Measurements from ENCODE around the gene OSER1. TPM values are rescaled to one million over a fixed set of nuclear protein-coding genes. Genes with fewer than 3 reads are reported as not detected.

The OSER1 gene
- total RNA-seq, 1 donor from 2014 or later: 24.4 TPM

DNA sequence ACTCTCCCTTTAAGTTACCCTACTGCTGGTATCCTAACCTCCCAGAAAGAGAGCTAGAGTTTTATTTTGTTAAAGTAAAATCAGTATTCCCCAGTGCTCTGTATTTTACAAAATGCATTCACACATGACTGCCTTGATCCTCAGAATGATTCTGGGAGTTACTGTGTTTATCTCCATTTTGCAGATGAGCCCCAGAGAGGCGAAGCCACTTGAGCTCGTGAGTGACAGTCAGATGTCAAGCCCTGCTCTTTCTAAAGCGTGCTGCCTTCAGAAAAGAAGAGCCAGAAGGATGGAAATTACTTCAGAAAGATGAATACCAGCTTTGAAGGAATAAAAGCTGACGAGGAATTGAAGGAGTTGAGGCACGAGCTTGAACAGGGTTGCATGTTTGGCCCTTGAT, 14.1 kb upstream of the OSER1 start:
- no peak for DNase-seq (ENCODE audit: low spot score)

DNA sequence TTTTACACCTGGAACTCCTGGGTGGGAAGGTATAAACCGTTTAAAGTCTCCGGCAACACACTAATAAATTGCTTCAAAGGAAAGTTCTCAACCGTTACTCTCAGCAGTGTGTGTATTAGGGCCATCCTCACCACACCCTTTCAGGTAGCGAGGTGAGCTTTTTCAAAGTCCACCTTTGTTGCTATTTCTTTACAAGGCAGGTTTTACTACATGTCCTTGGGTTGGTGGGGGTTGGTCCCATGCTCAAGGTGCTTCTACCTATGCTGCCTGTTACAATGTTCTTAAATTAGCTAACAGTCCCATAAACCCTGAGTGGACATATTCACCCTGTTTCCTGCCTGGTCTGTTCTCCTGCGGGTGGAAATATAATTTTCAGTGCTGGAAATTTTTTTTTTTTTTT, 13.2 kb upstream of the OSER1 start:
- no peak for DNase-seq (ENCODE audit: low spot score)

DNA sequence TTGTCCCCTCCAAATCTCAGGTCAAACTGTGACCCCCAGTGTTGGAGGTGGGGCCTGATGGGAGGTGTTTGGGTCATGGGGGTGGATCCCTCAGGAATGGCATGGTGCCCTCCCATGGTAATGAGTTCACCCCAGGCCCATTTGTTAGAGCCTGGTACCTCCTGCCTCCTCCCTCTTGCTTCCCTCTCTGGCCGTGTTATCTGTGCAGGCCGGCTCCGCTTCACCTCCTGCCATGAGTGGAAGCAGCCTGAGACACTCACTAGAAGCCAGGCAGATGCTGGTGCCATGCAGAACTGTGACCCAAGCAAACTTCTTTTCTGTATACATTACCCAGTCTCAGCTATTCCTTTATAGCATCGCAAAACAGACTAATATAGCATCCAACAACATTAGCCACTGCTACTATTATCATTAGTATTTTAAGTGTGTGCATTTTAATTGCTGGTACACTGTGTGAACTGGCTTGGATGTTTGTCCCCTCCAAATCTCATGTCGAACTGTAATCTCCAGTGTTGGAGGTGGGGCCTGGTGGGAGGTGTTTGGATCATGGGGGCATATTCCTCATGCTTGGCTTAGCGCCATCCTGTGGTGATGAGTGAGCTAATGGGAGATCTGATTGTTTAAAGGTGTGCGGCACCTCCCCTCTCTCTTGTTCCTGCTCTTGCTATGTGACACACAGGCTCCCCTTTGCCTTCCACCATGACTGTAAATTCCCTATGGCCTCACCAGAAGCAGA, 12.2 kb upstream of the OSER1 start:
- no peak for DNase-seq (ENCODE audit: low spot score)

DNA sequence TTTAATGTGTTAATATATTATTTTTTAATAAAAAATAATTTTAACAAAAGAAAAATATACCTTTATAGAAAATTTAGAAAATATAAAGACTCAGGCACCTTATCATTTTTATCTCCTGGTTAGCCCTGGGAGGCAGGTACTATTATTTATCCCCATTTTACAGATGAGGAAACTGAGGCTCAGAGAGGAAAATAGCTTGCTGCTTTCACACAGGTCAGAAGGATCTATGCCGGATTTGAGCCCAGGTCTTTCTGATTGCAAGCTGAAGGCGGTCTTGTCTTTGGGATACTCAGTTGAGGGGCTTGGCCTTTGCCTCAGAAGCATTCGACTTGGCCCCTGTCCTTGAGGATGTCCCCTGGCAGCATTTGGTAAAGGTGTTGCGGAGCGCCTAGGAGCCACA, 11.5 kb upstream of the OSER1 start:
- DNase-seq (ENCODE audit: low spot score): no peak

DNA sequence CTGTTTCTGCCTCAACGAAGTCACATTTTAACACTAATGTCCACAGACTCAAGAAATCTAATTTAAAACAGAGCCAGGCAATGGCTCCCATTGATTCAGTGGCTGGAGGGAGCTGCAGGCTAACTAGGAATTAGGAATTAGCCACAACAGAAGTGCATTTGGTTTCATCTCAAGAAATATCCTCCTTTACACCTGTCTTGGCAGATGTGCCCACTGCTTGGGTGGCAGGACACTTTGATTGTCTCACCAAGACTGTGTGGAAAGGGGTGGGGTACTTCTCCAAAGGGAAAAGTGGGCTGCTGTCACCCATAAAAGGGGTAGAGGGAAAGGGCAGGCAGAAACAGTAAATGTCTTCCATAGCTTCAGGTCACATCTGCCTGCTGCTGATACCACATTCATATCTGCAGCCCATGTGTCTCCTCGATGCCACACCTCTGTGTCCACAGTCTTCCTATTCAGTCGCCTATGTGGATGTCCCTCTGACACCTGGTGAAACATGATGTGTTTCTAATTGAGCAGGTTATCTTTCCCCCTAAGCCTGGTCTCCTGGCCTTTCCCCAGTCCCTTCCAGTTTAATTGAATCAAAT, 10.9 kb upstream of the OSER1 start:
- DNase-seq (ENCODE audit: low spot score): no peak

DNA sequence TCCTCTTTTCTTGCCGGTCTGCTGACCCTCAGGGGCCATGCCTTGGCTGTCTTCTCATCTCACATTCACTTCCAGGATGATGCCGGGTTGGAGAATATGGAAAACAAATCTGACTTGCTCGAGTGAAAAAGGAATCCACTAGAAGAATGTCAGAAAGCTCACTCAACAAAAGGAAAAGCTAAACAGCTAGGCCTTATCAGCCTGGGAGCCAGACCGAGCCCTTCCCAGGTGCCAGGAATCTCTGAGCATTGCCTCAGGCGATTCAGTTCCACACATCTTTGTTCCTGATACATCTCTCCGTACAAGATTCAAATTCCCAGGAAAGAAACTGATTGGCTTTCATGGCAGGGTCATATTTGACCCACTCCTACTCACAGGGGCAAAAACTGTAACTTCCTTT, 9.2 kb upstream of the OSER1 start:
- DNase-seq (ENCODE audit: low spot score): no peak

DNA sequence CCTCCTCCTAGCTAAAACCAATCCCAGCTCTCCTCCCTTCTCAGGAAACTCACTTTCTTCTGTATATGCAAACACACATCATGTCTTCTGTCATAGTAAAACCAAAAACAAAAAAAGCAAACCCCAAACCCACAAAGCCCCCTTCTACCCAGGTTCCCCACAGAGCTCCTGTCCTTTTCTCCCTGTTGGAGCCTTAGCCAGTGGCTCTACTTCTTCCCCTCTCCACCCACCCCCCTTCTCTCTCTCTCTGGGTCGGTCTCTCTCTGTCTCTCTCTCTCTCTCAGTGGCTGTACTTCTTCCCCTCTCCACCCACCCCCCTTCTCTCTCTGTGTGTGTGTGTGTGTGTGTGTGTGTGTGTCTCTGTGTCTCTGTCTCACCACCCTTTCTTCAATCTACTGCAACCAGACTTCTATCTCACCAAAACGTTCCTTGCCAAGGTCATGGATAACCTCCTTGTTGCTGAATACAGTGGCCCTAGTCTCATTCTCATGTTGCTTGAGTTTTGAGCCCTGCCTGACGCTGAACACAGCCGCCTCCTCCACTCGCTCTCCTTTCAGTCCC, 8.7 kb upstream of the OSER1 start:
- no peak for DNase-seq (ENCODE audit: low spot score)

DNA sequence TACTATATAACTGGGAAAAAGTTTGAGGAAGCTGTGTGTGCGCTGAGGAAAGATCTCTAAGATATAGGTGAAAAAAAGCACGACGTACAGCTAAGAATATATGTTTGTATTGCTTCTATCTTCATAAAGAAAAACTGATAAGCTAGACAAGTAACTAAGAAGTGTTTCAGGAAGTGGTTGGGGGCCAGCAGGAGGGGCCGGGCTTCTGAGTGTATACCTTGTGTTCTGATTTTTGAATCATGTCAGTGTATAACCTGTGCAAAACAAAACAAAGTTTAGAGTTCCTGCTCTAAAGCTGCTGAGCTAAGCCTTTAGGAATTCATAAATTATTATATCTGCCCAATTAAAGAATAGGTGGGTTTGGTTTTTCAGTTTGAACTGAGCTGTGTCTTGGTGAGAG, 7.9 kb upstream of the OSER1 start:
- no peak for DNase-seq (ENCODE audit: low spot score)

DNA sequence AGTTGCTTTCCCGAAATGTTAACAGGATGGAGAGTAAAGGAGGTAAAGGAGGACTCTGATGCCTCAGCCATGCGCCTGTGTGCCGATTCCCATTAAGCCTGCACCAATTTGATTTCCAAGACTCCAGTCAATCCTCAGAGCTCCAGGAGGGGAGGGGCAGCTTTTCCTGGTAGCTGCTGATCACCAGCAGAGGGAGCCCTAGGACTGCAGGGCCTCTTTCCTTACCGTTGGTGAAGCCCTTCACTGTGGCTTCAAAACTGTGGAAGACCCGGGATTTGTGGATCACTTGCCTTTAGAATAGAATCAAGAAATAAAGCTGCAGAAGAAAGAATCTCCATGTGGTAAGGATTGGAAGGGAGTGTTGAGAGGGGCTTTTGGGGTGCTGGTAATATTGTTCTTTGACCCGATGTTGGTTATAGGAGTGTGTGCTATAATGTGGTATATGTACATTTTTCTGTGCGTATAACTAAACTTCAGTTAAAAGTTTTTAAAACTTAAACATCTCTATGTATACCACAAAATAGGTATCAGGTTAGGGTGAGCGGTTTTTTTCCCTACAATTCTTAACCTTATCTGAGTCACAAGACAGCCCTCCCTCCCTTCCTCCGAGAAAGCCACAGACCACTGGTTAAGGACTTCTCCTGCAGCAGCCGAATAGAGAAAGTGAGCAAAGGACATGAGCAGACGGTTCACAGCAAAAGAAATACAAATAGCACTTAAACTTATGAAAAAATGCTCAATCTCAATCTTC, 6.9 kb upstream of the OSER1 start:
- peak; percentile 57 for DNase-seq (ENCODE audit: low spot score)

DNA sequence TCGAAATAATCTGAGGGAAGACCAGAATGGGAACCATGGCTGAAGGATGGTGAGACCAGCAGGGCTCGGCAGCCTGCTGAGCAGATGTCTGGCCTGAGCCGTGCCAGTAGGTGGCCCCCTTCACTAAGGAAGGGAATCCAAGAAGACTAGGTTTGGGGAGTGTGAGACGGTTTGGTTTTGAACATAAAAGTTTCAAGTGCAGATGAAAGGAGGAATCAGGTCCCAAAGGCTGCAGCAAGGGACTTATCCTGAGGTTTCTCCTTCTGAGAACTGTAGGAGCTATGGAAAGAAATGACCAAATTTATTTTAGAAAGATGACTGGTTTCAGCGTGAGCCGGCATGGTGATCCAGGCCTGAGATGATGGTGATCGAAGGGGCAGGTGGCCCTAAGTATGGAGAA, 4.6 kb upstream of the OSER1 start:
- DNase-seq (ENCODE audit: low spot score): peak; percentile 69

DNA sequence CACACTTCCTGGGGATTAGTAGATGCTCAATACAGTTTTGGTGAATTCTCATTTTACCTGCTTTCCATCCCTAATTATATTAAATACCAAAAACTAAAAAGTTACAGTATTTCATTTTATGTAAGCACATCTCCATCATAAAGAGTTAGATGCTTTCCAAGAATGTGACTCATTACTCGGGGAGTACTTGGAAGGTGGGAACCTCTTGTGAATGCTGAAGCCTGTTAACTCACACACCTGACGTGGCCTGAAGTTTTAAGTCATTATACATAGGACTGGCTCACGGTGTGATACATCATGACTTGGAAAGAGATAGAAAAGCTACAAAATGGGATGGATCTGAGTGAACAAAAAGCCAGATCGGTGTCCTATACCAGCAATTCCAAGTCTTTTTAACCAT, 2.2 kb upstream of the OSER1 start:
- no peak for DNase-seq (ENCODE audit: low spot score)

DNA sequence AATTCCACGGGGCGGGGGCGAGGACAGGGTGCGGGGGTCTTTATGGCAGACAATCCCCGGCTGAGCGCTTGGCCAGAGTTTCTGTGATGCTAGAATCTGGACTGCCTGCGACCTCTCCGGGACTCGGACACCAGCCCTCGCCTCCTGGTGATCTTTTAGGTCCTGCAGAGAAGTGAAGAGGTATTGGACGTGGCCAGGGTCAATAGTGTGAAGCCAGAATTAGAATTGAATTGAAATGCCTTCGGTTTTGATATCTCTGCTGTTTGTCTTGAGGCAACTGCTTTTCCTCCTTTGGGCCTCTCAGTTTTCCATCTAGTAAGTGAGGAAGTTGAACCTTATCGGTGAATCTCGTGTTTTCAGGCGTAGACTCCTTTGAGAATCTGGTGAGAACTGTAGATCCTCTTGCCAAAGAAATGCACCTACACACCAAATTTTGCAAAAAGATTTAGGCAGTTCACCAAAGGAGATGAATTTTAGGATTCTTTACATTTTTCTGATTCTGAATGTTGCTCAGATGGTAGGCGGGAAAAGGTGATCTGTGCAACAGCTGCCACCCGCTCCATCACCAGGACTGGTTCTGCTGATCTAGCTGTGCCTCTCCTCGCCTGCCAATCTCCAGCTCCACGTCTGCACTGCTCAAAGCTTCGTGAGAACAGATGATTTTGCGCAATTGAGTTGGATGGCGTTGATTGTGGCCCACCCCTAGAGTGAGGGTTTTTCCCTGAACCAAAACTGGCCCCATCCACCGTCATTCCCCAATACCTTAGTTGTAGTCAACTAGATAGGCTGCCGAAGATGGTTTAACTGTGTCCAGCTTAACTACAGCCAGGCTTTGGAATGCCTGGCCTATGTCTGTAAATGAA, 837 bp upstream of the OSER1 start:
- no peak for DNase-seq (ENCODE audit: low spot score)

DNA sequence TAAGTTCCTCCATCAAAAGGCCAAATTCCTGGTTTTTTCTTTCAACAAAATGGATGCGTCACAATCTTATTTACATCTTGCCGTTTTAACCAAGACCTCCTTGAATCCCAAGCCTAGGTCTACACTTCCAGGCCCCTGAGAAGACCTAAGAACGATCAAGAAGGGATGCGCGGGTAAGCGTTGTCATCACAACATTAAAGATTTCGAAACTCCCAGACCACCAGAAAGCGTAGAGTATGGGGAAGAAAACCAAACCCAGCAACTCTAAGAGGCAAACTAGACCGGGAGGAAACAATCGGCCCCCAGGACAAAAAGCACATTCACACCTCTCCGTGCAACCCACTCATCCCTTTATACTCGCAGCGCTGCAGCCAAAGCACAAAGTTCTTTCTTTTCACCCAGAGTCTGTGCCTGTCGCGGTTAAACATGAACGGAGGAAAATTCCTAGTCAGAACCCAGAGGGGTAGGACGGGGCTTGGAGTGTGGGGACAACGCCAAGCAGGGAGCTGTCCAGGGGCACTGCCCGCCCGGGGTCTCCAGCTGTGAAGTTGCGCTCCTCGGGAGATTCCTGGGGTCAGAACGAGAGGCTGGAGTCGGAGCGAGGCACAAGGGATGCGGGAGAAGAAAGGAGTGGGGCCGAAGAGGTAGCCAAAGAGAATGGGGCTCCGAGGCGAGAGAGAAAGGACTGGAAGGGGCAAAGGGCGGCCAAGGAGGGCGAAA, 725 bp downstream of the OSER1 start:
- DNase-seq (ENCODE audit: low spot score): no peak

DNA sequence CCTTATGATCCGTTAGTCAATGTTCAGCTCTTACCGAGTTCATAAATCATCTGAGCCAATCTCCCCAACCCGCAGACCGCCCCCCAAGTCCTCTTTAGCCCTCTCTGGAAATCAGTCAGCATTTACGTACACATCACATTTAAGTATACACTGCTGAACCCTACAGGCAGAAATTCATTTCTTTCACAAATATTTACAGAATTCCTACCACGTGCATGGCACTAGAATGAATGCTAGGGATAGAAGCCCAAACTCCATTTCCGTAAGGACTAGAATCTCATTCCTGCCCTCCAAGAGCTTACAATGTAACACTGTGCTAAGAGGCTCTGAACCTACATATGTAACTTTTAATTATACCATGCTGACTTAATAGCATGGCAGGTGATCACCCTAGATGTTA, 1.8 kb downstream of the OSER1 start:
- DNase-seq (ENCODE audit: low spot score): no peak

DNA sequence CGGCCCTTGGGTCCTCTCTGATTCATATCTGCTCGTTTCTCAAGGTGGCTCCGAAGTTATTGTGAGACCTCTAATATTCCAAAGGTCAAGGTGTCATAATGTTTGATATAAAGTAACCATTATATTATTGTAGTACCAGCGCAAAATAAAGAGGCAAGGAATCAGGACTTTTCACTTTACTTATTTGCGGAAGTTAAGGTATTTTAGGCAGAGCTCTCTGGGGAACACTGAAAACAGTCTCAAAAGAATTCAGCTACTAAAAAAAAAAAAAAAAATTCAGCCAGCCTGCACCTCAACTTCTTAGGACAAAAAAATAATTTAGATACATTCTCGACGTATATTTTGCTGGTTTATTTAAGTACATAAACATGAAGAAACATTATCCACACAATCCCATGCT, 2.4 kb downstream of the OSER1 start:
- DNase-seq (ENCODE audit: low spot score): no peak

DNA sequence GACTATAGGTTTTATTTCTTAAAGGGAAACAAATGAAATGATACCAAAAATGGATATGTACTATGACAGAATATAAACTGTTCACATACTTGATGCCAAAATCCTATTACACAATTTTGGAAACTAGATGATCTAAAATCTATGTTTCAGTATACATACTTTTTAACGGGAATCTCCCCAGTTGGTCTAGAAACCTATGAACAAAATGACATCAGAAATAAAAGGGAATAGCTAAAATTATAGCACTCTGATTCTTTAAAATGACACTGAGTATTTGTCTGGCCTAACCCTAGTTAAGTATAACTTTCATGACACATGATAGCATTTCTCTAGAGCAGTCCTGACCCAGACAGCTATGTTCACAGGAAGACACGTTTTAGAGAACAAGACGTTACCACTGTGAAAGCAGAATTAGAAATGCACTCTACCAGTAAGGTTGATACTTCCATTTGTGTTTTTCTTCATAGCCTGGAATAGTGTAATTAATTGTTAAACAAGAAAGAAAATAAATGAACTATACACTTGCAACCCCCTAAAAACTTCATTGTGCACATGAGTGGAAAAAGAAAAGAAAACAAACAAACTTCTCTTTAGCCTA, 3.3 kb downstream of the OSER1 start:
- DNase-seq (ENCODE audit: low spot score): no peak

DNA sequence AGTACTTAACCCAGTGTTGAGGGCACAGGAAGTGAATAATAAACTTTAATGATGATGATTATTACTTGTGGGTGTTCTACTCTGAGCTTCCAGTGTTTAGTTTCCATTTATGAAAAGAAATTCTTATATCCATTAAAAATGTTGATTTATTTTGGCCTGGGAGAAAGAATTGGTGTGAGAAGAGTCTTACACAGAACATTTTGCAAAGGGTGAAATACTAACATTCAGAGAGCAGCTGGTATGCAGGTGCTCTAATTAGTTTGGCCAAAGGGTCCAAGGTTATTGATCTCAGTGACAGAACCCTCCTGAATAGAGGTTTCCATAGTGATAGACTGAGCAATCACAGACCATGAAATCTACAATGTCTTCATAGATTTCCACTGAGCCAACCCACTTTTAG, 4.4 kb downstream of the OSER1 start:
- no peak for DNase-seq (ENCODE audit: low spot score)

DNA sequence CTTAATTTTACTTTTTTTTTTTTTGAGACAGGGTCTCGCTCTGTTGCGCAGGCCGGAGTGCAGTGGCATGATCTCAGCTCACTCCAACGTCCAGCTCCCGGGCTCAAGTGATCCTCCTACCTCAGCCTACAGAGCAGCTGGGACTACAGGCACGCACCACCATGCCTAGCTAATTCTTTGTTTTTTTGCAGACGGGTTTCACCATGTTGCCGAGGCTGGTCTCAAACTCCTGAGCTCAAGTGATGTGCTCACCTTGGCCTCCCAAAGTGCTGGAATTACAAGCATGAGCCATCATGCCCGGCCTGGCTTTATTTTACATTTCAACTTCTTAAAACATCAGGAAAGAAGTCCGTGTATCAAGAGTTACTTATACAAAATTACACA, 5.7 kb downstream of the OSER1 start:
- DNase-seq (ENCODE audit: low spot score): no peak

DNA sequence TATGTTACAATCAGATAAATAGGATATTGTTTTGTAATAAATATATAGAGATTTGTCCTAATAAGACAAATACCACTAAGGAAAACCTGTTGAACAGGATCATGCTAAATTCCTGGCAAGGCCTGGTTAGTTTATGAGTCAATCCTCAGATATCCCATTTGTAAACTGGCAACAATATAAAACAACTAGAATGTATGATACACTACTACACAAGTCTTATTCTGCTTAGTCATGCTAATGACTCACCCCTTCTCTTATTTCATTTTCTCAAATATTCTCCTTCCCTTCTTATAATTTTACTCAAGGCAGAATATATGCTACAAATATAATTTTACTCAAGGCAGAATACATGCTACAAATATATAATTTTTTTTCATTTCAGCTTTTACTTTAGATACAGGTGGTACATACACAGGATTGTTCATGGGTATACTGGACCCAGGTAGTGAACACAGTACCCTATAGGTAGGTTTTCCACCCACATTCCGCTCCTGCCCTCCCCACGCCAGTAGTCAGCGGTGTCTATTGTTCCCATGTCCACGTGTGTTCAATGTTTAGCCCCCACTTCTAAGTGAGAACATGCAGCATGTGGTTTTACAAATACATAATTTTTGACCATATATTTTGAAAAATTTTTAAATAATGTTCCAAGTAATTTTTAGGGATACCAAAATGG, 6.3 kb downstream of the OSER1 start:
- no peak for DNase-seq (ENCODE audit: low spot score)

DNA sequence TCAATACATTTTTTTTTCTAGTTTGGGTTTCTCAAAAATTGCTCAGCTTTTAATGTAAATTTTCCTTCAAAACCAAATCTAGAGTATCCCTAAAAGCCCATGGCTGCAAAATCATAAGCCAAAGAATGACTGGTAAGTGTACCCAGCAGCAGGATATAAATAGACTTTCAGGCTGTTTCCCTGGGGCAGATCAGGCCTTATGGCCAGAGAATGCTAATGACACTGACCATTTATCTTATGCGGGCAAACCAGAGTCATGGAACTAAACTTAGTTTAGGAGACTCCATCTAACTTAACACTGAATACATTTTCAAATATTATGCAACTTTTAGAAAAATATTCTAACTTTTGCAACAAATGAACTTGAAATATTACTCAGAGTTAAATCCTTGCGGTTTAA, 7.4 kb downstream of the OSER1 start:
- no peak for DNase-seq (ENCODE audit: low spot score)

Data from ureter (tissue), 1 donor.